Astrocyte (in vitro differentiated cells and primary cell): ENCODE data around the gene CROCC2.

Experiments used
- CTCF ChIP-seq: IDR thresholded peaks from 2 replicates; pipeline ENCODE4 v1.5.1; 2011; ENCODE audit warnings: low read depth, mild to moderate bottlenecking, inconsistent platforms, low read length, moderate library complexity; ENCODE audit not compliant: insufficient read depth
- EZH2 ChIP-seq: IDR thresholded peaks from 2 replicates; pipeline ENCODE4 v1.6.1; 2012; ENCODE audit warnings: mild to moderate bottlenecking, low read length, inconsistent platforms; ENCODE audit not compliant: insufficient read depth

GRCh38 chr2:241036964-241037421, 130.9 kb downstream of the CROCC2 start:
- TF ChIP-seq CTCF, result no peak
- TF ChIP-seq EZH2, result no peak
